ENCODE measurements around the gene PLXNA4. TPM values are rescaled to one million over a fixed set of nuclear protein-coding genes. Genes with fewer than 3 reads are reported as not detected.

PLXNA4 gene
- total RNA-seq, 2 experiments from 2014 or later = 0.12 to 0.29 TPM

DNA sequence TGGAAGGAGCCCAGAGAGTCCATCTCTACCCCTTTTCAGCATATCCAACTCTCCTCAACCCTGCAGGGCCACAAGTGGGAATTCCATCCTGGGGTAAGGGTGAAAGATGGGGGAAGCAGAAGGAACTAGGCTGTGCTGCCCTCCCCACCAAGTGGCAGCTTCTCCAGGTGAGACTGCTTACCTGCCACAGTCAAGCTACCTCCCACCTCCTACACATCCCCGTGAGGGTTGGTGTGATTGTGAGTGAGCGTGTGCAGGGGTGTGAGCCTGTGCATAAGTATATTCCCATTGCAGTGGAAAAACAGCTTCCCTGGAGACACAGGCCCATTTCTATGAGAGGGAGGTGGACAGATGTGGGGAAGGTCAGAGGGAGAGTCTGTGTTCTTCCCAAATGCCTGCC, 376.6 kb downstream of the PLXNA4 start:
- Mint-ChIP-seq H3K4me1 (no peaks in the 10 kb centered on the region), H3K4me3 (no peak overlapping the region), H3K36me3 (no peaks in the 10 kb centered on the region), H3K27me3 (no peaks in the 10 kb centered on the region), H3K9me3 (no peaks in the 10 kb centered on the region), H3K27ac (no peak overlapping the region)
- DNase-seq = no peak

DNA sequence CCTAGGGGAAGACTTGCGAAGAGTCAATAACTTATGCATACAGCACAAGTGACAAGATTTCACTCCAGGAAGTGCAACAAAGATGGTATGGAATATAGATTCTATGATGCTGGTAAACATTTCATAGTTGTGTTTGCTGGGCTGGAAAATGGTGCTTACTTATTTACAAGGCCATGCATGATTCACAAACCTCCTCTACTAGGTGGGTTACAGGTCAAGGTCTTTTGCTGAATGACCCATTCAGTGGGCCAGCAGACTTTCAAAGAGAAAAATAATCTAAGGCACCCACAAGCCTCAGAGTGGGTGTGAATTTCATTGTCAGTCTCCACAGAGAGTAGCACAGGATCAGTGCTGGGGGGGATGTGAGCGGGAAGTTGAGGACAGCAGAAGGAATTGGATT, 378.5 kb downstream of the PLXNA4 start:
- no peak for DNase-seq
- Mint-ChIP-seq H3K4me3 (no peak overlapping the region), H3K4me1 (no peaks in the 10 kb centered on the region), H3K9me3 (no peaks in the 10 kb centered on the region), H3K36me3 (no peaks in the 10 kb centered on the region), H3K27ac (no peak overlapping the region), H3K27me3 (no peaks in the 10 kb centered on the region)

DNA sequence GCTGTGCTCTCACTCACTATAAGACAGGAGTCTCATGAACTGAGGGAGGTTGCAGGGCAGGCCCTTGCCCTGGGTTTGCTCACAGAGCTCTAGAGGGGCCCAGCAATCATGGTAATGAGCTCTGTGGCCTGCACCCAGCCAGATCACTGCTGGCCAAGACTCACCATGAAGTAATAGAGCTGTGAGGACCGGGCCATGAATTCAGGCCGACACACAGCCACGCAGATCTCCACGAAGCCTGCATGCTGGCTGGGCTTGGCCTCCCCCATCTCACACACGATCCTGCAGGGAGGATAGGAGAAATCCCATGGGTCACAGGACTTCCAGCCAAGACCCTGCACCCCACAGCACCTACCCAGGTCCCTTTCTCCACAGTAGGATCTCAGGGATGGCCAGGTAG, 382.4 kb downstream of the PLXNA4 start:
- DNase-seq = no peak
- Mint-ChIP-seq H3K9me3 (no peaks in the 10 kb centered on the region), H3K27me3 (peaks cover 3% of the 10 kb centered on the region), H3K36me3 (no peaks in the 10 kb centered on the region), H3K4me3 (no peak overlapping the region), H3K4me1 (no peaks in the 10 kb centered on the region), H3K27ac (no peak overlapping the region)

DNA sequence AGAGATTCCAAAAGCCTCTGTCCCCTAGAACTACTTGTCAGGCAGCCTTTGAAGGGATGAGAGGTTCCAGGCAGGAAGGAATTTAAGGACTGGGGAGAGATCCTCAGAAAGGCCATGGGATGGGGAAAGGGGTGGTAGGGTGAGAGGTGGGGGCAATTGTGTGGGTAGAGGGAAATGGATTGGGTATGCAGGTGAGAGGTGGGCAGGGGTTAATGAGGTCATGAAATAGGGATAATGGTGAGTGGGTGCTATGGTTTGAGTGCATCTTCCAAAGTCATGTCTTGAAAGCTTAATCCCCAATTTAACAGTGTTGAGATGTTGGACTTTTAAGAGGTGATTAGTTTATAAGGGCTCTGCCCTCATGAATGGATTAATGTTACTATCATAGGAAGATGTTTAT, 383.5 kb downstream of the PLXNA4 start:
- Mint-ChIP-seq H3K4me3 (no peak overlapping the region), H3K27me3 (peaks cover 6% of the 10 kb centered on the region), H3K4me1 (no peaks in the 10 kb centered on the region), H3K9me3 (no peaks in the 10 kb centered on the region), H3K36me3 (no peaks in the 10 kb centered on the region), H3K27ac (no peak overlapping the region)
- no peak for DNase-seq

DNA sequence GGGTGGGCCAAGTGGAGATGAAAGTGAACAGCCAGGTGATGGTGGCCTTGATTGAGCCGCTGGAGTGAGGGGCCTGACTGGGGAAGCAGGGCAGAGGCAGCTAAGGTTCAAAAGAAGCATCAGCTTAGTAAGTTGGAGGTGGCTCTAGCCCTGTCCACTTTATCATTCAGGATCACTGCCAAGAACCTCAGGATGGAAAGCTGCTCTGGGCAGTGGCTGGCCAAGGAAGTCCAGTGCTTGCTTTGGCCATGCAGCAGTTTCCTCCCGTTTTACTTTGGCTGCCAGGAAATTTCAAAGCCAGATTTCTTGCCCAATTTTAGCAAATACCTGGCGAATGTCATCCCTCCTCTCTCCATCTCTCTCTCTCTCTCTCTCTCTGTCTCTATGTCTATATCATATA, 384.9 kb downstream of the PLXNA4 start:
- H3K36me3 Mint-ChIP-seq = no peaks in the 10 kb centered on the region
- H3K27me3 Mint-ChIP-seq = peaks cover 6% of the 10 kb centered on the region
- DNase-seq = no peak
- no peaks in the 10 kb centered on the region for H3K4me1 Mint-ChIP-seq
- H3K4me3 Mint-ChIP-seq = no peak overlapping the region
- no peak overlapping the region for H3K27ac Mint-ChIP-seq
- peaks cover 7% of the 10 kb centered on the region for H3K9me3 Mint-ChIP-seq

DNA sequence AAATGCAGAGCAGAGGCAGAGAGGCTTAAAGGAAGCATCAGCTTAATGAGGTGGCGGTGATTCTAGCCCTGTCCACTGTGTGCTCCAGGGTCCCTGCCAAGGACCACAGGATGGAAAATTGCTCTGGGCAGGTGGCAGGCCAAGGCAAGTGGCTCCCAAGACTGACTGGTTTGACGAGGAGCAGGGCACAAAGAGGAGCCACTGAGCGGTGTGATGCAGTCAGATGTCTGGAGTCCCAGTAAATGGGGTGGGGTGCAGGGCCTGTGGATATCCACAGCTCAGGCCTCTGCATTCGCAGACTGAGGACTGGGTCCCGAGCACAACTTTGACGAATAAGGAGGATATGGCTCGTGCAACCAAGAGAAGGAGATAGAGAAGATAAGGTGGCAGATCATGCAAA, 385.6 kb downstream of the PLXNA4 start:
- Mint-ChIP-seq H3K36me3 (no peaks in the 10 kb centered on the region), H3K27me3 (peaks cover 6% of the 10 kb centered on the region), H3K4me1 (no peaks in the 10 kb centered on the region), H3K27ac (no peak overlapping the region), H3K4me3 (no peak overlapping the region), H3K9me3 (peaks cover 7% of the 10 kb centered on the region)
- DNase-seq = no peak

DNA sequence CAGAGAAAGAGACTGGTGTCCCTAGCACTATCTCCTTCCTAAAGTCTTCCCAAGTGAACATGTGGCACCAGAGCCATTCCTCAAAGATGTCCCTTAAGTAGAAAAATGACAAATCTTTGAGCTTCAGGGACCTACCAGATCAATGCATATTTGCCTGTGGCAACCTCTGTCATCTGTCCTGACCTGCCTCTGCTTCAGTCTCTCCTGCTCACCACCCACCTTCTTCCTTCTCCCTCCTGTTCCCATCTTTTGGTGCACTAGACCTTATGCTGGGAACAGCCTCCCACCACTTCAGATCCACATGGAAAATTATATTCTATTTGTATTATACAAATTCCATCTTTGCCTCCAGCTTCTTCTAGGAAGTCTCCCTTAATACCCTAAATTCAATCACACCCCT, 386.4 kb downstream of the PLXNA4 start:
- Mint-ChIP-seq H3K4me3 (no peak overlapping the region), H3K4me1 (no peaks in the 10 kb centered on the region), H3K27ac (no peak overlapping the region)

DNA sequence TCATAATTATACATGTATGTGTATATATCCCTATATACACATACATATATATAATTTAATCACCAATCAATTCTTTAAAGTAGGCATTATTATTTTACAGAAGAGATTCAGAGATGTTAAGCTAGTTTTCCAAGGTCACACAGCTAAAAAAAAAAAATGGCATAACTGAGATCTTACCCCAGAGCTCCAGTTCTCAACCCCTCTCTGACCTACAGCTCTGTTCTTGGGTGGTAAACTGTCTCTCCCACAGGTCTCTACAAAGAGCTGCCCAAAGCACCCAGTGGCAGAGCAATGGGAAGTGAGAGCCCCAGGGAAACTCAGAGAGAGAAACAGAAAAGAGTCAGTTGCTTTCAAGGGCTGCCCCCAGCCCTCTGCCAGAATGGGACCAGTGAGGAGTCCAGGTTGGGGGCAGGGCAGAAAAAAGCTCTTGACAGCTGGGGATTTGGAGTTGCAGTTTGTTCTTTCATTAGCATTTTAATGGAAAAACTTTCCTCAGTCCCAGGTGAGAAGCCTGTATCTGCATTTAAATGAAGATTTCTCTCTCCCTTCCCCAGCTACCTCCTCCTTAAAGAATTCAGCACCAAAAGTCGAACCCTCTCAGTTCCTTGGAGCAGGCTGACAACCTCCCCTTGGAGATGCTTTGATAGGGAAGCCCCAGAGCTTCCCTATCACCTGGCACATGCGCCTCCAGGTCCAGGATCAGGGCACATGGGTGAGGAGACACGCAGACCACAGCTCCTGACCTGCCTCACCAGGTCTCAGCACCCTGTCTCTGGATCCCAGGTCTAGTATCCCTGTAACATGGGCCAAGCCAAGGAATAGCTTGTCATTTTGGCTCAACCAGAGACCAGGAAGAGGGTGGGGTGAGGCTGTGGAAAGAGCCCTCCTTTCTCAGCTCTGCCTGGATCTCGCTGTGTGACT, 388.1 kb downstream of the PLXNA4 start:
- no peaks in the 10 kb centered on the region for H3K36me3 Mint-ChIP-seq
- peaks cover 6% of the 10 kb centered on the region for H3K27me3 Mint-ChIP-seq
- H3K27ac Mint-ChIP-seq = no peak overlapping the region
- no peaks in the 10 kb centered on the region for H3K4me1 Mint-ChIP-seq
- peaks cover 7% of the 10 kb centered on the region for H3K9me3 Mint-ChIP-seq
- no peak for DNase-seq
- no peak overlapping the region for H3K4me3 Mint-ChIP-seq

More for the DNA sequence above, 386.4 kb downstream of the PLXNA4 start:
- H3K27me3 Mint-ChIP-seq = peaks cover 6% of the 10 kb centered on the region
- no peak for DNase-seq
- no peaks in the 10 kb centered on the region for H3K36me3 Mint-ChIP-seq
- H3K9me3 Mint-ChIP-seq = peaks cover 7% of the 10 kb centered on the region

DNA sequence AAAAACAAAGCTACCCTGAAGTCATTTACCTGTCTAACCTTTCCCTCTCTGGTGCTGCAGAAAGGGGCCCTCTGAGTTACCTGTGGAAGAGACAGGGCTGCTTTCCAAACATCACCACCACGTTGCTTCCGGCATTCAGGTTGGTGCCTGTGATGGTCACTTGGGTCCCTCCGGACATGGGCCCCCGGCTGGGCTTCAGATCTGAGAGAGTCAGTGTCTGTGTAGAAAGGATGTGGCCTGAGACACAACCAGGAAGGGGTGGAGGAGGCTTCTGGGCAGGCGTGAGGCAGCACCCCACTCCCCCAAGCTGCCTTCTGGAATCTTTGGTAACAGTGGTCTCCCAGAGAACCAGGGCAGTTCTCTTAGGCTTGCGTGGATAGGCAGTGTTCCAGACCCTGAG, 388.9 kb downstream of the PLXNA4 start:
- Mint-ChIP-seq H3K4me3 (no peak overlapping the region), H3K4me1 (no peaks in the 10 kb centered on the region), H3K27me3 (peaks cover 6% of the 10 kb centered on the region), H3K27ac (no peak overlapping the region), H3K9me3 (peaks cover 7% of the 10 kb centered on the region), H3K36me3 (no peaks in the 10 kb centered on the region)
- DNase-seq = no peak

DNA sequence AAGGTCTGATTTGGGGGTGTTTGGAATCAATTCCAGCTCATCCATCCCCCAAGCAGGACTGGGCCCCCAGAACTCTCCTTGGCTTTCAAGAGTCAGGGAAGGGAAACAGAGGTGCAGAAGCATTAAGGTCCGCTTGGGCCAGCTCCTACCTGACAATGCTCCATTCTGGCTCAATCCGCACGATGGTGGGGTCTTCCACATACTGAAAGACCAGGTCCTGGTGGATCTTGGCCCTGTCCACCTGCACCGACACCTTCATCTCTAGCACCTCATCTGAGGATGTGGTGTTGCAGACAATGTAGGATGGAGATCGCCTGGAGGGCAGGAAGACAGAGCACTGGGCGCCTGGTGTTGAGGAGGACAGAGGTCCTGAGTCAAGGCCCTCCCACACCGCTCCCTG, 391.1 kb downstream of the PLXNA4 start:
- DNase-seq = no peak
- H3K27me3 Mint-ChIP-seq = peaks cover 3% of the 10 kb centered on the region

DNA sequence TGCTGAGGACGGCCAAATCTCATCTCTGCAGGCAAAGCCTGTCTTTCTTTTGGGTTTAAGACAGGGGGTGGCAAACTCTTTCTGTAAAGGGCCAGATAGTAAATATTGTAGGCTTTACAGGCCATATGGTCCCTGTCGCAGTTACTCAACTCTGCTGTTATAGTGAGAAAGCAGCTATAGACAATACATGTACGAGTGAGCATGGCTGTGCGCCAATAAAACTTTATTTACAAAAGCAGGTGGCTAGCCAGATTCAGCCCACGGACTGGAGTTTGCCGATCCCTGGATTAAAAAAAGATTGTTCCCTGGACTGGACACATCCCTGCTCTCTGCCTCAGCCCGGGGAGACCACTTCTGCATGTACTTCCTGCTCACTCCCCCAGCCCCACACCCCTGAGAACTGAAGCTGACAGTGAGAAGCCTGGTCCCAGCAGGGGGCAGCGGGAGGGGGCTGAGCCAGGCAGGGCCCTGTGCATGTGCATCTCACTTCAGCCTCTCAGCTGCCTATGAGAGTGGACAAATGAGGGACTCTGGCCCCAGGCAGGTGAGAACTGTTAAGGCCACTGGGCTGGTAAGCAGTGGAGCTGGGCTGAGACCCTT, 392.4 kb downstream of the PLXNA4 start:
- Mint-ChIP-seq H3K27me3 (peaks cover 3% of the 10 kb centered on the region), H3K9me3 (peaks cover 7% of the 10 kb centered on the region), H3K4me1 (no peaks in the 10 kb centered on the region), H3K4me3 (no peak overlapping the region), H3K36me3 (no peaks in the 10 kb centered on the region), H3K27ac (no peak overlapping the region)
- no peak for DNase-seq

More for the DNA sequence above, 391.1 kb downstream of the PLXNA4 start:
- Mint-ChIP-seq H3K9me3 (peaks cover 7% of the 10 kb centered on the region), H3K4me1 (no peaks in the 10 kb centered on the region), H3K36me3 (no peaks in the 10 kb centered on the region), H3K27ac (no peak overlapping the region), H3K4me3 (no peak overlapping the region)

DNA sequence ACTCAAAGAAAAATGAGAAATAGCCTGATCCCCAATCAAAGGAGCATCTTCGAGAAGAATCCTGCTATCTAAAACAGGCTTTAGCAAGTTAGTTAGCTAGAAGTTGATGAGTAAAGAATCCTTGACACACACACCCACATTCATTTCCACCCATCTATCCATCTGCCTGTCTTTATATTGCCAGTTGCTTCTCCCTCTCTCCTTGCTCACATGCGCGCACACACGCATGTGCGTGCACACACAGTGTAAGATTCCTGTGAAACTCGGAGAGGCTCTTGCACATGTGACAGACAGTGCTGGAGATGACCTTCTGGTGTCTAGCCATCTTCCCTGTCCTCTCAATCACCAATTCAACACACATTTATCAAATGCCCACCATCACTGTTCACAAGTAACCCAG, 393.3 kb downstream of the PLXNA4 start:
- Mint-ChIP-seq H3K36me3 (no peaks in the 10 kb centered on the region), H3K9me3 (peaks cover 7% of the 10 kb centered on the region), H3K4me3 (no peak overlapping the region), H3K4me1 (no peaks in the 10 kb centered on the region), H3K27ac (no peak overlapping the region), H3K27me3 (no peaks in the 10 kb centered on the region)
- DNase-seq = no peak

DNA sequence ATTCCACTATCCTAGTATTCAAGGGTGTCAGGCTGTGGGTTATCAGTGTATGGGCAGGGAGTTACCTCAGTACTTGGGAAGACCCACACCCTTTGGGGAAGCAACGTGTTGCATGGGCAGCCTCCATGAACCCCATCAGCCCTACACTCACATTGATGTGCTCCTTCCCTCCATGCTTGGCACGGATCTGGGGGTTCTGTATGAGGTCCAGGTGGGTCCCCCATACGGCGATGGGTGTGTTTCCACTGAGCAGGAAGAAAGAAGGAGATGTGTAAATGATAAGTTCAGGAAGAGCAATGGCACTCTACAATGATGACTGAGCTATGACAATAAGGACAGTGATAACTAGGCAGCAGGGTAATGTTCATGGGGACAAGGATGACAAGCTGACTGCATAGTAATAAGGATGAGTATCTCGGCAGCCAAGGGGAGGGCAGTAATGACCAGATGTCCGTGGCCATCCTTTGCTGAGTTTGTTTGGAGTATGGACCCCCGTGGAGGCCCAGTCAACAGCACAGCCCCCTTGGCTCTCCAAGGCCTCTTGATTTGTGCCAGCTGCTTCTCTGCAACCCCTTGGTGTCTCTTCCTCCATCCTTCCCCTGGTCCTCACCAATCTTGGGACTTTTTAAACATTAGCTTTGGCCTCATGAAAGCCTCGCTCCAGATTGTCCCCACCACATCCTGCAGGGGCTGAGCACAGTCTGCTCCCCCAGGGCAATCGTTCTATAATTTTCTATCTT, 394.2 kb downstream of the PLXNA4 start:
- H3K27ac Mint-ChIP-seq = no peak overlapping the region
- no peak overlapping the region for H3K4me3 Mint-ChIP-seq
- no peak for DNase-seq
- H3K27me3 Mint-ChIP-seq = no peaks in the 10 kb centered on the region
- H3K36me3 Mint-ChIP-seq = no peaks in the 10 kb centered on the region
- no peaks in the 10 kb centered on the region for H3K4me1 Mint-ChIP-seq
- H3K9me3 Mint-ChIP-seq = peaks cover 3% of the 10 kb centered on the region

DNA sequence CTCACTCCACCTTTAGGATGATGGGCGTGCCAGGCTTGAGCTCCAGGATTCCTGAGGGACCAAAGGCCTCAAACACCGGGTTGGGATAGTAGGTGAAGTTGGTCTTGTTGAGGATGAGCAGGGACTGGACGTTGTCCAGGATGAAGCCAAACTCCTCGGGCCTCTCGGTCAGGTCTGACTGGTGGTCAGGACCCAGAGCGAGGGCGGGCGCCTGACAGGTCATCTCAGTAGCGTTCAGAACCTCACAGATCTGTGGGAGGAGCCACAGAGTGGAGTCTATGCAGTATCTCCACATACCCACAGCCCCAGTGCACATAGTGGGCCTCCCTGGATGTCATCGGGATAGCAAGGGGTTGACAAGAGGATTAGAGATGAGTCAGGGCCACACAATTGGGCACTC, 394.9 kb downstream of the PLXNA4 start:
- no peaks in the 10 kb centered on the region for H3K27me3 Mint-ChIP-seq
- H3K36me3 Mint-ChIP-seq = no peaks in the 10 kb centered on the region
- H3K9me3 Mint-ChIP-seq = no peaks in the 10 kb centered on the region
- no peak overlapping the region for H3K27ac Mint-ChIP-seq
- H3K4me3 Mint-ChIP-seq = no peak overlapping the region
- H3K4me1 Mint-ChIP-seq = no peaks in the 10 kb centered on the region
- DNase-seq = no peak

DNA sequence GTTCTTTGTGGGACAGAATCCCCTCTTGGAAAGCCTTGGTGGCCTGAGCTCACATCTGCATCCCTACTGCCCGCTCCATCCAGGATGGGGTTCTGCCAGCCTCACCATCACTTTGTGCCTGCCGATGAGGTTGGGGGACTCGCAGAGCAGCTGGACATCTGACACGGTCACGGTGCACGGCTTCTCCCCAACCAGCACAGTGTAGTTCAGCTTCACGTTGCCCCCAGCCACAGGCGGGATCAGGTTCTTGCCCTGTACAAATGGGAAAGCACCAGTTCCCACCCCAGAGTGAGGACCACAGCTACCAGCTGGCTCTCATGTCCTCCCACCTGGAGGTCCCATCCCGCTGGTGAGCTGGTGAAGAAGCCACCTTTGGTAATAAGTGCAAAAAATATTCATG, 395.8 kb downstream of the PLXNA4 start:
- no peaks in the 10 kb centered on the region for H3K36me3 Mint-ChIP-seq
- DNase-seq = no peak
- H3K9me3 Mint-ChIP-seq = no peaks in the 10 kb centered on the region
- H3K4me1 Mint-ChIP-seq = no peaks in the 10 kb centered on the region
- H3K4me3 Mint-ChIP-seq = no peak overlapping the region
- no peak overlapping the region for H3K27ac Mint-ChIP-seq
- H3K27me3 Mint-ChIP-seq = no peaks in the 10 kb centered on the region
